Measurements from ENCODE around the gene PADI2. TPM values are rescaled to one million over a fixed set of nuclear protein-coding genes. Genes with fewer than 3 reads are reported as not detected.

The PADI2 gene
- total RNA-seq, 1 donor: 9.1 TPM

- Histone ChIP-seq H3K4me3 (ENCODE audit: low read length) (no peak overlapping the region), H3K27me3 (ENCODE audit: insufficient read depth, low read length) (no peaks in the 10 kb centered on the region), H3K9me3 (ENCODE audit: low read depth, low read length) (no peaks in the 10 kb centered on the region), H3K4me1 (ENCODE audit: insufficient read depth, low read length) (peaks cover 19% of the 10 kb centered on the region)
These were observed 67.2 kb downstream of the PADI2 start for GRCh38 chr1:17052038-17052437.

GRCh38 chr1:17047924-17048323 lies 71.3 kb downstream of the PADI2 start:
- H3K4me1 ChIP-seq (ENCODE audit: insufficient read depth, low read length): peaks cover 25% of the 10 kb centered on the region
- no peaks in the 10 kb centered on the region for H3K9me3 ChIP-seq (ENCODE audit: low read depth, low read length)
- no peaks in the 10 kb centered on the region for H3K27me3 ChIP-seq (ENCODE audit: insufficient read depth, low read length)
- H3K4me3 ChIP-seq (ENCODE audit: low read length): no peak overlapping the region

DNA sequence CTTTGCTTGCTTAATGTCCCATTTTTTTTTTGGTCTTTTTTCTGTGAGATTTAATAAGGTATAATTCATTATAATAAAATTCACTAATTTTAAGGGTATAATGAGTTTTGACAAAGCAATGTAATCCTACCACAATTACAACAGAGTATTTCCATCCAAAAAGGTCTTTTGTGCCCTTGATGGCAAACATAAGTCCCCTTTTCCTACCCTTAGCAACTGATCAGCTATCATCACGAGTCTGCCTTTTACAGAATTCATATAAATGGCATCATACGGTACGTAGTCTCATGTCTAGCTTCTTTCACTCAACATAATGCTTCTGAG lies 73.0 kb downstream of the PADI2 start:
- Histone ChIP-seq H3K27me3 (ENCODE audit: insufficient read depth, low read length) (no peaks in the 10 kb centered on the region), H3K4me1 (ENCODE audit: insufficient read depth, low read length) (peaks cover 16% of the 10 kb centered on the region), H3K4me3 (ENCODE audit: low read length) (no peak overlapping the region), H3K9me3 (ENCODE audit: low read depth, low read length) (no peaks in the 10 kb centered on the region)

GRCh38 chr1:17045634-17046333 lies 73.5 kb downstream of the PADI2 start:
- Histone ChIP-seq H3K9me3 (ENCODE audit: low read depth, low read length) (no peaks in the 10 kb centered on the region), H3K27me3 (ENCODE audit: insufficient read depth, low read length) (no peaks in the 10 kb centered on the region), H3K4me1 (ENCODE audit: insufficient read depth, low read length) (peaks cover 16% of the 10 kb centered on the region), H3K4me3 (ENCODE audit: low read length) (no peak overlapping the region)

- no peaks in the 10 kb centered on the region for H3K27me3 ChIP-seq (ENCODE audit: insufficient read depth, low read length)
- H3K9me3 ChIP-seq (ENCODE audit: low read depth, low read length): no peaks in the 10 kb centered on the region
- H3K4me1 ChIP-seq (ENCODE audit: insufficient read depth, low read length): peaks cover 16% of the 10 kb centered on the region
- no peak overlapping the region for H3K4me3 ChIP-seq (ENCODE audit: low read length)
These were observed 74.1 kb downstream of the PADI2 start for GRCh38 chr1:17045150-17045549.

GRCh38 chr1:17043676-17044075 lies 75.6 kb downstream of the PADI2 start:
- Histone ChIP-seq H3K4me1 (ENCODE audit: insufficient read depth, low read length) (peaks cover 16% of the 10 kb centered on the region), H3K27me3 (ENCODE audit: insufficient read depth, low read length) (no peaks in the 10 kb centered on the region), H3K9me3 (ENCODE audit: low read depth, low read length) (no peaks in the 10 kb centered on the region), H3K4me3 (ENCODE audit: low read length) (no peak overlapping the region)

GRCh38 chr1:17040135-17040534 lies 79.1 kb downstream of the PADI2 start:
- Histone ChIP-seq H3K4me3 (ENCODE audit: low read length) (no peak overlapping the region), H3K9me3 (ENCODE audit: low read depth, low read length) (no peaks in the 10 kb centered on the region), H3K4me1 (ENCODE audit: insufficient read depth, low read length) (peaks cover 2% of the 10 kb centered on the region), H3K27me3 (ENCODE audit: insufficient read depth, low read length) (no peaks in the 10 kb centered on the region)

DNA sequence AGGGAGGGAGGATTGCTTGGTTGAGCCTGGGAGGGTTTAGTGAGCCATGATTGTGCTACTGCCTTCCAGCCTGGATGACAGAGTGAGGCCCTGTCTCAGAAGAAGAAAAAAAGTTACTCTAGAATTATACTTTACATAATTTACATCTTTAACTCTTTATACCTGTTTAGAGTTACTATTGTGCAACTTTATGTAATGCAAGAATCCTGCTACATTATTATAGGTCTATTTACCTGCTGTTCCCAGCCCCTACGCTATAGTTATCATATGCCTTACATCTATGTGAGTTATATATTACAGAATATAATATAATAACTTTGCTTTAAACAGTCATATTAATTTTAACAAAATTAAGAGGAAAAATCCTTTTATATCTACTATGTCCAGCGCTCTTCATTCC lies 79.7 kb downstream of the PADI2 start:
- H3K4me1 ChIP-seq (ENCODE audit: insufficient read depth, low read length): no peaks in the 10 kb centered on the region
- no peak overlapping the region for H3K4me3 ChIP-seq (ENCODE audit: low read length)
- H3K27me3 ChIP-seq (ENCODE audit: insufficient read depth, low read length): no peaks in the 10 kb centered on the region
- H3K9me3 ChIP-seq (ENCODE audit: low read depth, low read length): no peaks in the 10 kb centered on the region

DNA sequence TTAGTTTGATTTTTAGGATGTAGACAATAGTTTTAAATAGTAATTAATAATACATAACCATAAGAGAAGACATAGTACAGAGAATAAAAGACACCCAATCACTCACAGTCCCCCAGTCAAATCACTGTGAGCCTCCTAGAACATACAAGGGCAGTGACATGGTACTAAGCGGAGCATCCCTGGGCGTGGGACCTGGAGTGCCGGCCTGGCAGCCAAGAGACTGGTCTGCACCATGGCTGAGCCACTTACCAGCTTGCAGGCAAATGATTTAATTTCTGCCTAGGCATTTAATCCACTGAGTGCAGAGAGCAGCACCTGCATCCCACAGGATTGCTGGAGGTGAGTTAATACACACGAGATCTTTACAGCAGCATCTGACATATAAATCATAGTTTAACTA lies 85.8 kb downstream of the PADI2 start:
- H3K9me3 ChIP-seq (ENCODE audit: low read depth, low read length): no peaks in the 10 kb centered on the region

DNA sequence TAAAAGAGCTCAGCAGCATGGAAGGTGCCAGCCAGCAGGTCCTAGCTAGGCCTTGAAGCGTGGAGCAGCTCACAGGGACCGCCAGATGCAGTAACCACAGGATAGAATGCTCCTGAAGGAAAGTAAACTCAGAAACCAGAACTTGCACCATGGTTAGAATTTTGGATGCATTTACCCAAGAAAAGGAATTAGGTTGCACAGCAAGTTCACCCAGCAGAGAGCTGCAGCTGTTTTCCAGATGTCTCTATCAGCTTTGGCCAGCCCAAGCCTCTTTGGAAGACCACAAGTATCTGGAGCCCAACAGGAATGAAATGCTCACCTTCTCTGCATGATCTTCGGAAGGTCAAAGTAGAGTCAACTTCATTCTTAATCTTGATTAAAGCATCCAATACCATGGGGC lies 86.5 kb downstream of the PADI2 start:
- no peaks in the 10 kb centered on the region for H3K9me3 ChIP-seq (ENCODE audit: low read depth, low read length)
- no peaks in the 10 kb centered on the region for H3K4me1 ChIP-seq (ENCODE audit: insufficient read depth, low read length)
- no peaks in the 10 kb centered on the region for H3K27me3 ChIP-seq (ENCODE audit: insufficient read depth, low read length)
- H3K4me3 ChIP-seq (ENCODE audit: low read length): no peak overlapping the region

More for the DNA sequence above, 85.8 kb downstream of the PADI2 start:
- Histone ChIP-seq H3K4me1 (ENCODE audit: insufficient read depth, low read length) (no peaks in the 10 kb centered on the region), H3K27me3 (ENCODE audit: insufficient read depth, low read length) (no peaks in the 10 kb centered on the region), H3K4me3 (ENCODE audit: low read length) (no peak overlapping the region)

DNA sequence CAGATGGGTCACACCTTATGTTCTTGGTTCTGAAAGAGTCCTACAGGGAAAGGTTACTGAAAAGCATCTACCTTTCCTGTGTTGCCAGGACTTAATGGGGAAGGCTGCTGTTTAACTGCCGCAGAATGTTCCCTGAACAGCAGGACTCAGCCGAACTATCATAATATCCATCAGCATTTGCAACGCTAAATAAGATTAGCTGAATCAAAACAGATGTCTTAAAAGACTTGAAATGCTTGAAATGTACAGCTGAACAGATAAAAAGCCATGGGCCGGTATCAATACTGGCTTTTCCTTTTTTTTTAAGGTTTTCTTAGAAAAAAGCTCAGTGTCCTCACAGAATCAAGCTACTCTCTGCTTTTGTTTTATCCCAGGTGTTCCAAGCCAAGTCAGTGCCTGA lies 87.8 kb downstream of the PADI2 start:
- Histone ChIP-seq H3K27me3 (ENCODE audit: insufficient read depth, low read length) (no peaks in the 10 kb centered on the region), H3K4me3 (ENCODE audit: low read length) (no peak overlapping the region), H3K9me3 (ENCODE audit: low read depth, low read length) (no peaks in the 10 kb centered on the region), H3K4me1 (ENCODE audit: insufficient read depth, low read length) (no peaks in the 10 kb centered on the region)

- Histone ChIP-seq H3K4me3 (ENCODE audit: low read length) (no peak overlapping the region), H3K9me3 (ENCODE audit: low read depth, low read length) (no peaks in the 10 kb centered on the region), H3K27me3 (ENCODE audit: insufficient read depth, low read length) (no peaks in the 10 kb centered on the region), H3K4me1 (ENCODE audit: insufficient read depth, low read length) (no peaks in the 10 kb centered on the region)
These were observed 89.0 kb downstream of the PADI2 start for GRCh38 chr1:17030206-17030605.

- Histone ChIP-seq H3K9me3 (ENCODE audit: low read depth, low read length) (no peaks in the 10 kb centered on the region), H3K4me1 (ENCODE audit: insufficient read depth, low read length) (peaks cover 3% of the 10 kb centered on the region), H3K27me3 (ENCODE audit: insufficient read depth, low read length) (no peaks in the 10 kb centered on the region), H3K4me3 (ENCODE audit: low read length) (no peak overlapping the region)
These were observed 90.5 kb downstream of the PADI2 start for GRCh38 chr1:17028662-17029188.

DNA sequence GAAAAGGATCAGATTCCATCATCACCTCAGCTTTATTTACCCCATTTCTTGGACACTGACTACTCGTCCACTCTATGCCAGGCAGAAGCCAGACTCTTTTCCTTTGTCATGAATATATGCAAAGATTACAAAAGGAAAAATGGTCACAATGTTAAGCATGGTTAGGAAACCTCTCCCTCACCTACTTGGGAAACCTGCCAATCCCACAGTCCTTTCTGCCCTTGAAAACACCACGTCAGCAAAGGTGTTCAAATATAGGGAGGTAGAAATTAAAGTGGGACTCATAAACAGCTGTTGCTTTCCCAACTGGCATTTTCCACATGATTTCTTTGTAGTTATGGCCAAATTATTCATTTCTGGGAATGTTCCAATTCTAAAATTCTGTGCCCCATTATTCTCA lies 91.4 kb downstream of the PADI2 start:
- no peaks in the 10 kb centered on the region for H3K9me3 ChIP-seq (ENCODE audit: low read depth, low read length)
- H3K4me1 ChIP-seq (ENCODE audit: insufficient read depth, low read length): peaks cover 11% of the 10 kb centered on the region
- no peak overlapping the region for H3K4me3 ChIP-seq (ENCODE audit: low read length)
- H3K27me3 ChIP-seq (ENCODE audit: insufficient read depth, low read length): no peaks in the 10 kb centered on the region

DNA sequence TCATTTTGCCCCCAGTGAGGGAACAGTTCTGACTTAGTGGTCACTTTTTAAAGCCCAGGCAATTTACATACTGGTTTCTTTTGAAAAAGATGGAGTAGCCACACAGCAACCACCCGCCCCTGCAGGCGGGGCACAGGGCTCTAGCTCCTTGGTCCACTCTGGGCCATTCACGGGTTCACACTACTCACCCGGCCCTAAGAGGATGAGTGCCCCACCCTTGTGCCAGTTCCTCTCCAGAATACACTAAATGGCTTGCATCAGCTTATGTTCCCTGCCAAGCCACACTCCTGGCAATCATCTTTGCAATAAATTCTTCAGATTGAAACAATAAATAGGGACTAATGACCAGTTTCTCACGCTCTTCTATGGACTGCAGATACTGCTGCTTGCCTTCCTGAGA lies 91.8 kb downstream of the PADI2 start:
- Histone ChIP-seq H3K4me1 (ENCODE audit: insufficient read depth, low read length) (peaks cover 12% of the 10 kb centered on the region), H3K27me3 (ENCODE audit: insufficient read depth, low read length) (no peaks in the 10 kb centered on the region), H3K9me3 (ENCODE audit: low read depth, low read length) (no peaks in the 10 kb centered on the region), H3K4me3 (ENCODE audit: low read length) (no peak overlapping the region)

GRCh38 chr1:17024721-17025120 lies 94.5 kb downstream of the PADI2 start:
- Histone ChIP-seq H3K27me3 (ENCODE audit: insufficient read depth, low read length) (no peaks in the 10 kb centered on the region), H3K4me3 (ENCODE audit: low read length) (no peak overlapping the region), H3K4me1 (ENCODE audit: insufficient read depth, low read length) (peaks cover 12% of the 10 kb centered on the region), H3K9me3 (ENCODE audit: low read depth, low read length) (no peaks in the 10 kb centered on the region)
